IPS-18a (cell line): ENCODE results near the gene BBC3.

Experiments
- H3K27ac ChIP-seq: one replicate; pipeline ENCODE4 v1.5.1; 2013; ENCODE audit warnings: low read length
- H3K27me3 ChIP-seq: one replicate; pipeline ENCODE4 v1.6.1; 2013; ENCODE audit warnings: mild to moderate bottlenecking, low read length; ENCODE audit not compliant: control insufficient read depth, insufficient read depth
- H3K36me3 ChIP-seq: one replicate; pipeline ENCODE4 v1.6.1; 2013; ENCODE audit warnings: low read depth, low read length; ENCODE audit not compliant: control insufficient read depth
- H3K4me1 ChIP-seq: one replicate; pipeline ENCODE4 v1.6.1; 2013; ENCODE audit warnings: low read depth, low read length; ENCODE audit not compliant: control insufficient read depth
- H3K4me3 ChIP-seq: one replicate; pipeline ENCODE4 v1.5.1; 2013; ENCODE audit warnings: low read length
- H3K9ac ChIP-seq: one replicate; pipeline ENCODE4 v1.6.1; 2013; ENCODE audit warnings: mild to moderate bottlenecking, low read length, moderate library complexity
- H3K9me3 ChIP-seq: one replicate; pipeline ENCODE4 v1.6.1; 2013; ENCODE audit warnings: low read depth, low read length; ENCODE audit not compliant: control insufficient read depth

The BBC3 gene

DNA sequence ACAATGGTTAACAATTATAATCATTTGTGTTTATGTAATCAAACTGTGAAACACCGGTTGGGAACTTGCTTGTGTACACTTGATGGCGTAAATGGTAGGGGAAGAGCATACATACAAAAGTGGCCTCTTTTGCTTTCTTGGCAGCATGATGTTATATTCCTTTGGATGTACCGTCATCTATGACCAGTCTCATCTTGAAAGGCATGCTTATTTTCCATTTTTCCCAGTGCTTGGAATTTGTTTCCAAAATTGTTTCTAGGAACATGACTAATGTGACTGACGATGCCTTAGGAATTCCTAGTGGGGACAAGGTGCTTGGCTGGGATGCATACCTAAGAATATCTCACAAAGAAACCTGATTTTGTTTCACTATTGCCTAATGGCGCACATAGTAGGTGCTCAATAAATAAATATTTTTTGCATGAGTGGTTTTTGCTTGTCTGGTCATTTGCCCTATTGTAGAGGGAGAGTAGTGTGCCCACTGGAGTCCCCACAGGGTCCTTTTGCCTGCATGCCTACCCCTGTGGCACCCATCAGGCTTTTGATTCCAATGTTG lies 54.9 kb downstream of the BBC3 start:
- H3K9ac ChIP-seq: no peak overlapping the region
- H3K9me3 ChIP-seq: no peaks in the 10 kb centered on the region
- H3K4me3 ChIP-seq: no peak overlapping the region
- H3K4me1 ChIP-seq: no peaks in the 10 kb centered on the region
- peaks cover 60% of the 10 kb centered on the region for H3K36me3 ChIP-seq
- H3K27ac ChIP-seq: no peak overlapping the region
- H3K27me3 ChIP-seq: no peaks in the 10 kb centered on the region

DNA sequence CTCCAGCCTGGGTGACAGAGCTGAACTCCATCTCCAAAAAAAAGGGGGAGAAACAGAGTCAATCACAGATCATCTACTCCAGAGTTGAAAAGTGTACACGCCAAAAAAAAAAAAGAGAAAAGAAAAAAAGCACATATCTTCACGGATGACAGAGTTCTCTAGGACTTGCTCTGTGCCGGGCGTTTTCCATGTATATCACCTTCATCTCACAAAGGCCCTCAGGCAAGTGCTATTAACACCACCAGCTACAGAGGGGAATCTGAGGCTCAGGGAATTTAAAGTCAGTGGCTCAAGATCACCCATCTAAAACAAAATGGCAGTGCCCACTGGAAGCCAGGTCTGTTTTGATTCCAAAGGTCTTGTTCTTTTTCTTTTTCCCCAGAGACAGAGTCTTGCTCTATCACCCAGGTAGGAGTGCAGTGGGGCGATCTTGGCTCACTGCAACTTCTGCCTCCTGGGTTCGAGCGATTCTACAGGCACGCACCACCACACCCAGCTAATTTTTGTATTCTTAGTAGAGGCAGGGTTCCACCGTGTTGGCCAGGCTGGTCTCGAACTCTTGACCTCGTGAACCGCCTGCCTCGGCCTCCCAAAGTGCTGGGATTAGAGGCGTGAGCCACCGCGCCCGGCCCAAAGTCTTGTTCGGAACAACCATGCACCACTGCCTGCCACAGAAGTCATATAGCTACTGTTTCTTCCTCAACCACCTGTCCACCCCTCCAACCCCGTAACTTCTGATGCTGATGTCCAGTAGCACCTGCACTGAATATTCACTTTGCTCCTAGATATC lies 58.1 kb downstream of the BBC3 start:
- Histone ChIP-seq H3K36me3 (peaks cover 71% of the 10 kb centered on the region), H3K27ac (no peak overlapping the region), H3K4me1 (no peaks in the 10 kb centered on the region), H3K27me3 (no peaks in the 10 kb centered on the region), H3K4me3 (no peak overlapping the region), H3K9me3 (no peaks in the 10 kb centered on the region), H3K9ac (no peak overlapping the region)
